GM12878 (cell line): ENCODE results near the gene UQCR10. TPM values are rescaled to one million over a fixed set of nuclear protein-coding genes. Genes with fewer than 3 reads are reported as not detected.

Experiments used
- EP300 ChIP-seq, 2 experiments: fragments of 150-350 bp in 1 of 2; IDR thresholded peaks; 2 replicates each; pipeline ENCODE4 v1.6.1; 2011 to 2012; ENCODE audit warnings: low read depth in 2 of 2, low read length in 2 of 2, borderline replicate concordance in 1 of 2, improper control_type of control experiment in 1 of 2, inconsistent platforms in 1 of 2; ENCODE audit not compliant: control insufficient read depth in 1 of 2
- ETV6 ChIP-seq, 2 experiments: fragments of 450-650 bp in 1 of 2; IDR thresholded peaks in 1 of 2; conservative IDR thresholded peaks in 1 of 2; 2 replicates each; pipeline ENCODE4 v1.6.1; 2014; ENCODE audit warnings: antibody characterized with exemption in 1 of 2, borderline replicate concordance in 1 of 2, low read depth in 1 of 2, mild to moderate bottlenecking in 1 of 2, moderate library complexity in 1 of 2
- JUND ChIP-seq: IDR thresholded peaks from 2 replicates; pipeline ENCODE4 v1.6.1; 2012; ENCODE audit warnings: low read depth, mild to moderate bottlenecking, low read length, improper control_type of control experiment, moderate library complexity
- MTA2 ChIP-seq: fragments of 450-650 bp; IDR thresholded peaks from 2 replicates; pipeline ENCODE4 v1.6.1; 2016; ENCODE audit warnings: low read depth, mild to moderate bottlenecking, moderate library complexity
- MYB ChIP-seq: fragments of 150-350 bp; IDR thresholded peaks from 2 replicates; pipeline ENCODE4 v1.6.1; 2014; ENCODE audit warnings: mild to moderate bottlenecking, low read depth, low read length, borderline replicate concordance
- NFYA ChIP-seq: IDR thresholded peaks from 2 replicates; pipeline ENCODE4 v1.6.1; 2011; ENCODE audit warnings: low read depth, mild to moderate bottlenecking, low read length, improper control_type of control experiment, borderline replicate concordance
- NR2F1 ChIP-seq: fragments of 450-650 bp; conservative IDR thresholded peaks from 2 replicates; pipeline ENCODE4 v1.6.1; 2017; ENCODE audit warnings: mild to moderate bottlenecking
- SMAD5 ChIP-seq: IDR thresholded peaks from 2 replicates; pipeline ENCODE4 v1.6.1; 2016; ENCODE audit warnings: antibody characterized with exemption, low read depth
- WRNIP1 ChIP-seq: IDR thresholded peaks from 2 replicates; pipeline ENCODE4 v1.6.1; 2011; ENCODE audit warnings: low read depth, low read length, improper control_type of control experiment, borderline replicate concordance
- YBX1 ChIP-seq: fragments of 450-650 bp; IDR thresholded peaks from 2 replicates; pipeline ENCODE4 v1.6.1; 2016; ENCODE audit warnings: antibody characterized with exemption
- ZNF207 ChIP-seq: fragments of 450-650 bp; IDR thresholded peaks from 2 replicates; pipeline ENCODE4 v1.6.1; 2014; ENCODE audit warnings: antibody characterized with exemption, mild to moderate bottlenecking, borderline replicate concordance
- polyA plus RNA-seq, 11 experiments: library from polyadenylated mRNA; depleted of rRNA in 4 of 11; unstranded in 6 of 11; stranded (reverse) in 5 of 11; fragments of >200 nt; fragmentation: Nextera tagmentation in 4 of 11; fragmentation: Illumina TruSeq in 1 of 11; extraction: Ambion mirVana in 4 of 11; extraction: Trizol in 1 of 11; gene quantifications; 1 replicate in 1 of 11; 2 replicates in 10 of 11; pipeline versions ENCODE4 v1.2.1 to v1.2.3, GENCODE V29; 2011 to 2016; ENCODE audit warnings: inconsistent platforms in 2 of 11, missing spikeins in 2 of 11, low read depth in 1 of 11
- total RNA-seq, 4 experiments: library from RNA; depleted of rRNA in 3 of 4; stranded (reverse); fragments of >200 nt in 3 of 4; fragmentation: Illumina TruSeq in 1 of 4; extraction: Trizol in 1 of 4; gene quantifications; 2 replicates each; pipeline versions ENCODE4 v1.2.1 to v1.2.3, GENCODE V29; 2013 to 2021
- TF ChIP-seq, protein P1 (sequence below): fragments of 450-650 bp; IDR thresholded peaks from 2 replicates; pipeline ENCODE4 v1.6.1; 2017; ENCODE audit warnings: borderline replicate concordance
- TF ChIP-seq, protein P2 (sequence below): IDR thresholded peaks from 2 replicates; pipeline ENCODE4 v1.6.1; 2011; ENCODE audit warnings: mild to moderate bottlenecking, low read depth, low read length, moderate library complexity; ENCODE audit not compliant: insufficient replicate concordance
- TF ChIP-seq, protein P3 (sequence below): fragments of 450-650 bp; IDR thresholded peaks from 2 replicates; pipeline ENCODE4 v1.6.1; 2014; ENCODE audit warnings: mild to moderate bottlenecking
- TF ChIP-seq, protein P4 (sequence below): IDR thresholded peaks from 2 replicates; pipeline ENCODE4 v1.6.1; 2011; ENCODE audit warnings: low read depth, mild to moderate bottlenecking, low read length, moderate library complexity, borderline replicate concordance; ENCODE audit errors: extremely low read depth
- TF ChIP-seq, protein P5 (sequence below): fragments of 450-650 bp; formaldehyde crosslinking; IDR thresholded peaks from 2 replicates; pipeline ENCODE4 v1.4.0; 2020; ENCODE audit warnings: mild to moderate bottlenecking, moderate library complexity
- TF ChIP-seq, protein P6 (sequence below): fragments of 450-650 bp; IDR thresholded peaks from 2 replicates; pipeline ENCODE4 v1.6.1; 2016; ENCODE audit warnings: mild to moderate bottlenecking

Gene UQCR10
- total and polyA plus RNA-seq, 10 of the 15 experiments (the other 5 are each of a cell fraction or from before 2014, with no cell fraction given), result 144 to 1,021 (median 214) TPM

DNA sequence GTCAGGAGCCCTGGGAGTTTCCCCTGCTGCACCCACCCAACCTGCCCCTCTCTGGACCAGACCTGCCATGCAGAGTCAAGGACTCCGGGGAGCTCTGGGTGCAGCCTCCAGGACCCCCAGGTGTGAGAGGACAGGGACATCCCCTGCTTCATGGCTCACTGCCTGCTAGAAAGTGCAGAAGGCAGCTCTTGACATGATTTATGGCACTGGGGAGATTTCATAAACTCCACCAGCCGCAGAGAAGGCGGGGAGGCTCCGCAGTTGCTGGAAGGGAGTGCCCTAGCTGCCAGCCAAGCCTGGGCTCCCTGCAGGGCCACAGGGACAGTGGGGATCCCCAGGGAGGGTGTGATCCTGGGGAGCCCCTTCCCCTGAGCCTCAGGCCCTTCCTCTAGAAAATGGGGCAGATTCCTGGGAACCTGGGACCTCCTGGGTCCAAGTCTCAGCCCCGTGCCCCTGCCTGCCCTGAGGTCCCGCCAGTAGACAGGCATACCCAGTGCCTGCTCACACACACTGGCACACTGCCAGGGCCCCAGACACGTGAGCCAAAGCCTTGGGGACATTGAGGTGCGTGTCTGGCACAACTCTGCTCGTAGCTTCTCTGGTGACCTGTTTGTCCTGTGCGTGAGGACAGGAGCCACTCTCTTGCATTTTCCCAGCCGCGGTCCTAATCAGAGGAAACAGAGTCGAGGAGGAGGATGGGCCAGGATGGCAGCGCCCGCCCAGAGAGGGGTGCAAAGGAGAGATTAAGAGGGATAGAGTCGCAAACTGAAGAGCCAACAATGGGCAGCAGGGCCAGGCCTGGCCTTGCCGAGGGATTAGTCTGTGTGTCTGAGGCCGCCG, 33.6 kb upstream of the UQCR10 start (continued):
- TF ChIP-seq, protein P1, sequence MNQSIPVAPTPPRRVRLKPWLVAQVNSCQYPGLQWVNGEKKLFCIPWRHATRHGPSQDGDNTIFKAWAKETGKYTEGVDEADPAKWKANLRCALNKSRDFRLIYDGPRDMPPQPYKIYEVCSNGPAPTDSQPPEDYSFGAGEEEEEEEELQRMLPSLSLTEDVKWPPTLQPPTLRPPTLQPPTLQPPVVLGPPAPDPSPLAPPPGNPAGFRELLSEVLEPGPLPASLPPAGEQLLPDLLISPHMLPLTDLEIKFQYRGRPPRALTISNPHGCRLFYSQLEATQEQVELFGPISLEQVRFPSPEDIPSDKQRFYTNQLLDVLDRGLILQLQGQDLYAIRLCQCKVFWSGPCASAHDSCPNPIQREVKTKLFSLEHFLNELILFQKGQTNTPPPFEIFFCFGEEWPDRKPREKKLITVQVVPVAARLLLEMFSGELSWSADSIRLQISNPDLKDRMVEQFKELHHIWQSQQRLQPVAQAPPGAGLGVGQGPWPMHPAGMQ, result no peak
- no peak for TF ChIP-seq WRNIP1
- TF ChIP-seq YBX1, result no peak
- TF ChIP-seq, protein P2, sequence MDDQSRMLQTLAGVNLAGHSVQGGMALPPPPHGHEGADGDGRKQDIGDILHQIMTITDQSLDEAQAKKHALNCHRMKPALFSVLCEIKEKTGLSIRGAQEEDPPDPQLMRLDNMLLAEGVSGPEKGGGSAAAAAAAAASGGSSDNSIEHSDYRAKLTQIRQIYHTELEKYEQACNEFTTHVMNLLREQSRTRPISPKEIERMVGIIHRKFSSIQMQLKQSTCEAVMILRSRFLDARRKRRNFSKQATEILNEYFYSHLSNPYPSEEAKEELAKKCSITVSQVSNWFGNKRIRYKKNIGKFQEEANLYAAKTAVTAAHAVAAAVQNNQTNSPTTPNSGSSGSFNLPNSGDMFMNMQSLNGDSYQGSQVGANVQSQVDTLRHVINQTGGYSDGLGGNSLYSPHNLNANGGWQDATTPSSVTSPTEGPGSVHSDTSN, result peak; percentile 89
- TF ChIP-seq ZNF207, result no peak
- TF ChIP-seq, protein P3, sequence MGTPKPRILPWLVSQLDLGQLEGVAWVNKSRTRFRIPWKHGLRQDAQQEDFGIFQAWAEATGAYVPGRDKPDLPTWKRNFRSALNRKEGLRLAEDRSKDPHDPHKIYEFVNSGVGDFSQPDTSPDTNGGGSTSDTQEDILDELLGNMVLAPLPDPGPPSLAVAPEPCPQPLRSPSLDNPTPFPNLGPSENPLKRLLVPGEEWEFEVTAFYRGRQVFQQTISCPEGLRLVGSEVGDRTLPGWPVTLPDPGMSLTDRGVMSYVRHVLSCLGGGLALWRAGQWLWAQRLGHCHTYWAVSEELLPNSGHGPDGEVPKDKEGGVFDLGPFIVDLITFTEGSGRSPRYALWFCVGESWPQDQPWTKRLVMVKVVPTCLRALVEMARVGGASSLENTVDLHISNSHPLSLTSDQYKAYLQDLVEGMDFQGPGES, result no peak
- TF ChIP-seq, protein P4, sequence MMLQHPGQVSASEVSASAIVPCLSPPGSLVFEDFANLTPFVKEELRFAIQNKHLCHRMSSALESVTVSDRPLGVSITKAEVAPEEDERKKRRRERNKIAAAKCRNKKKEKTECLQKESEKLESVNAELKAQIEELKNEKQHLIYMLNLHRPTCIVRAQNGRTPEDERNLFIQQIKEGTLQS, result no peak
- TF ChIP-seq, protein P5, sequence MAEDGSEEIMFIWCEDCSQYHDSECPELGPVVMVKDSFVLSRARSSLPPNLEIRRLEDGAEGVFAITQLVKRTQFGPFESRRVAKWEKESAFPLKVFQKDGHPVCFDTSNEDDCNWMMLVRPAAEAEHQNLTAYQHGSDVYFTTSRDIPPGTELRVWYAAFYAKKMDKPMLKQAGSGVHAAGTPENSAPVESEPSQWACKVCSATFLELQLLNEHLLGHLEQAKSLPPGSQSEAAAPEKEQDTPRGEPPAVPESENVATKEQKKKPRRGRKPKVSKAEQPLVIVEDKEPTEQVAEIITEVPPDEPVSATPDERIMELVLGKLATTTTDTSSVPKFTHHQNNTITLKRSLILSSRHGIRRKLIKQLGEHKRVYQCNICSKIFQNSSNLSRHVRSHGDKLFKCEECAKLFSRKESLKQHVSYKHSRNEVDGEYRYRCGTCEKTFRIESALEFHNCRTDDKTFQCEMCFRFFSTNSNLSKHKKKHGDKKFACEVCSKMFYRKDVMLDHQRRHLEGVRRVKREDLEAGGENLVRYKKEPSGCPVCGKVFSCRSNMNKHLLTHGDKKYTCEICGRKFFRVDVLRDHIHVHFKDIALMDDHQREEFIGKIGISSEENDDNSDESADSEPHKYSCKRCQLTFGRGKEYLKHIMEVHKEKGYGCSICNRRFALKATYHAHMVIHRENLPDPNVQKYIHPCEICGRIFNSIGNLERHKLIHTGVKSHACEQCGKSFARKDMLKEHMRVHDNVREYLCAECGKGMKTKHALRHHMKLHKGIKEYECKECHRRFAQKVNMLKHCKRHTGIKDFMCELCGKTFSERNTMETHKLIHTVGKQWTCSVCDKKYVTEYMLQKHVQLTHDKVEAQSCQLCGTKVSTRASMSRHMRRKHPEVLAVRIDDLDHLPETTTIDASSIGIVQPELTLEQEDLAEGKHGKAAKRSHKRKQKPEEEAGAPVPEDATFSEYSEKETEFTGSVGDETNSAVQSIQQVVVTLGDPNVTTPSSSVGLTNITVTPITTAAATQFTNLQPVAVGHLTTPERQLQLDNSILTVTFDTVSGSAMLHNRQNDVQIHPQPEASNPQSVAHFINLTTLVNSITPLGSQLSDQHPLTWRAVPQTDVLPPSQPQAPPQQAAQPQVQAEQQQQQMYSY (CRISPR knock-in tag), result no peak
- no peak for TF ChIP-seq EP300 (IDR thresholded peaks at IDR 0.05; ENCODE audit: borderline replicate concordance in 1 of 2, control insufficient read depth in 1 of 2, low read depth in 2 of 2, low read length in 2 of 2)
- TF ChIP-seq SMAD5, result no peak
- no peak for TF ChIP-seq NFYA
- no peak for TF ChIP-seq MTA2
- no peak; the same call in 1 of the 2 replicates for TF ChIP-seq NR2F1
- TF ChIP-seq MYB, result no peak
- TF ChIP-seq, protein P6, sequence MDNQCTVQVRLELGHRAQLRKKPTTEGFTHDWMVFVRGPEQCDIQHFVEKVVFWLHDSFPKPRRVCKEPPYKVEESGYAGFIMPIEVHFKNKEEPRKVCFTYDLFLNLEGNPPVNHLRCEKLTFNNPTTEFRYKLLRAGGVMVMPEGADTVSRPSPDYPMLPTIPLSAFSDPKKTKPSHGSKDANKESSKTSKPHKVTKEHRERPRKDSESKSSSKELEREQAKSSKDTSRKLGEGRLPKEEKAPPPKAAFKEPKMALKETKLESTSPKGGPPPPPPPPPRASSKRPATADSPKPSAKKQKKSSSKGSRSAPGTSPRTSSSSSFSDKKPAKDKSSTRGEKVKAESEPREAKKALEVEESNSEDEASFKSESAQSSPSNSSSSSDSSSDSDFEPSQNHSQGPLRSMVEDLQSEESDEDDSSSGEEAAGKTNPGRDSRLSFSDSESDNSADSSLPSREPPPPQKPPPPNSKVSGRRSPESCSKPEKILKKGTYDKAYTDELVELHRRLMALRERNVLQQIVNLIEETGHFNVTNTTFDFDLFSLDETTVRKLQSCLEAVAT, result no peak
- TF ChIP-seq ETV6 (conservative IDR thresholded peaks at IDR 0.05 in 1 of 2, IDR thresholded peaks at IDR 0.05 in 1 of 2; ENCODE audit: borderline replicate concordance in 1 of 2, low read depth in 1 of 2), result no peak
- no peak for TF ChIP-seq JUND
